ENCODE measurements around the gene CEP131.
A peak's percentile ranks its signal among the peaks of the same experiment; 100 is the strongest.

The CEP131 gene

GRCh38 chr17:81182596-81182995, 40.2 kb downstream of the CEP131 start:
- DNase-seq, result no peak

- DNase-seq, result no peak
These were observed 41.0 kb downstream of the CEP131 start for GRCh38 chr17:81181811-81182185.

- no peak for DNase-seq
These were observed 41.6 kb downstream of the CEP131 start for GRCh38 chr17:81180836-81181810.

GRCh38 chr17:81179861-81180260, 42.9 kb downstream of the CEP131 start:
- no peak for DNase-seq

- DNase-seq, result no peak
These were observed 43.5 kb downstream of the CEP131 start for GRCh38 chr17:81179220-81179619.

- DNase-seq, result no peak
These were observed 44.4 kb downstream of the CEP131 start for GRCh38 chr17:81178136-81179091.

- DNase-seq, result no peak
These were observed 46.1 kb downstream of the CEP131 start for GRCh38 chr17:81176666-81177065.

GRCh38 chr17:81173762-81174155, 49.0 kb downstream of the CEP131 start:
- no peak for DNase-seq

GRCh38 chr17:81173052-81173761, 49.6 kb downstream of the CEP131 start:
- DNase-seq, result no peak

- no peak for DNase-seq
These were observed 50.8 kb downstream of the CEP131 start for GRCh38 chr17:81171941-81172340.

- no peak for DNase-seq
These were observed 51.9 kb downstream of the CEP131 start for GRCh38 chr17:81170727-81171494.

- DNase-seq, result no peak
These were observed 52.9 kb downstream of the CEP131 start for GRCh38 chr17:81169870-81170309.

GRCh38 chr17:81167638-81168037, 55.1 kb downstream of the CEP131 start:
- DNase-seq, result no peak

GRCh38 chr17:81167194-81167524, 55.6 kb downstream of the CEP131 start:
- DNase-seq, result no peak

- peak in 1 of 2 experiments; percentile 78 for DNase-seq
These were observed 56.7 kb downstream of the CEP131 start, which contains the start of gene AATK for GRCh38 chr17:81166033-81166492. Gene AATK, minus strand, starts transcription at chr17:81166221. Its CDS starts 229 bp downstream, at chr17:81165992.

- DNase-seq, result peak; percentile 23 to 85
These were observed 57.3 kb downstream of the CEP131 start, which contains the start of gene PVALEF for GRCh38 chr17:81165246-81166032. Gene PVALEF, plus strand, starts transcription at chr17:81165507. Its CDS starts 15,720 bp downstream, at chr17:81181227.

- DNase-seq, result peak; percentile 39 to 69
These were observed 58.2 kb downstream of the CEP131 start for GRCh38 chr17:81164371-81165245.

- DNase-seq, result no peak
These were observed 58.9 kb downstream of the CEP131 start for GRCh38 chr17:81163703-81164370.

- DNase-seq, result no peak
These were observed 59.6 kb downstream of the CEP131 start for GRCh38 chr17:81163051-81163695.
